NCI-H345 treated with DMSO at 0.1 percent for 48 hours (cell line): ENCODE data around the gene MYO7A.
A peak's percentile ranks its signal among the peaks of the same experiment; 100 is the strongest.

ENCODE experiments used
- DNase-seq: peaks from one replicate; lab custom pipeline; 2025; ENCODE audit not compliant: unreplicated experiment; lab: John Stamatoyannopoulos, UW

The MYO7A gene

DNA sequence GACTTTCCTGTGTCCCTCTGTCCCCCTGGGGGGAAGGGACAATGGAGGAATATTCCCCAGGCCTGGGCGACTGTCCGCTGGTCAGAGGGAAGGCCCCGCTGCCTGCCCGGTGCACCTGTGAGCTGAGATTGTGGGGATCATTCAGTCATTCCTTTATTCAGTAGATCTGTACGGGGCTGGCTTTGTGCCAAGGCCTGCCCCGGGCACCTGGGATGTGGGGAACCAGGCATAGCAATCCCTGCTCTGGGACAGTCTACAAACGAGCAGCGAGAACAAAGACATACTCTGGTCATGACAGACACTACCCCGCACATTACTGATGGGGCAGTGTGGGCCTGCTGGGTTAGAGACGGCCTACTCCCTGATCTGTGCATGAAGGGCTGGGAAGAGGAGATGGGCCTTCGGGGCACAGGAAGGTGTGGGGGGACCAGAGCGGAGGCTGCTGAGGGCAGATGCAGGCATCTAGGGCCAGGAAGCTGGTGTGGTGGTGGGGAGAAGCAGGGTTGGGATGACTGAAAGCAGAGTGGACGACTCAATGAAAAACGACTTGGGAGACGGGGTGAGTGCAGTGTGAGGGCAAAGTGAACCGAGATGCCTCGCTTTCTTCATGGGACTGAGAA lies 1.8 kb upstream of the MYO7A start:
- no peak for DNase-seq

DNA sequence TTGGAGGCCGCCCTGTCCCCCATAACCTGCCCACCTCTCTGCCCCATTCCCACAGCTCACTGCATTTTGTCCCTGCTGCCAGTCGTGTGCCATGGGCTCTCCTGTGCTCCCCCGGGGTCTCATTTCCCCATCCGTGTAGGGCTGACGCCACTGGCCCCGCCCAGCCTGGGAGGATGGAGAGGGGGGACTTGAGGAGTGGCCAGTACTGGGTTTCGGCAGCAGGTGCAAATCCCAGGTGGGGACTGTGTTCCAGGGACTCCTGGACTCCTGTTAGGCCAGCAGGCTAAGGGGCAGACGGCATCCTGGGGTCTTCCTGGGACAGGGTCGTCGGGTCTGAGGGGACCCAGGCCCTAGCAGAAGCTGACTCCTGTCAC lies 1.2 kb upstream of the MYO7A start:
- peak; percentile 31 for DNase-seq

DNA sequence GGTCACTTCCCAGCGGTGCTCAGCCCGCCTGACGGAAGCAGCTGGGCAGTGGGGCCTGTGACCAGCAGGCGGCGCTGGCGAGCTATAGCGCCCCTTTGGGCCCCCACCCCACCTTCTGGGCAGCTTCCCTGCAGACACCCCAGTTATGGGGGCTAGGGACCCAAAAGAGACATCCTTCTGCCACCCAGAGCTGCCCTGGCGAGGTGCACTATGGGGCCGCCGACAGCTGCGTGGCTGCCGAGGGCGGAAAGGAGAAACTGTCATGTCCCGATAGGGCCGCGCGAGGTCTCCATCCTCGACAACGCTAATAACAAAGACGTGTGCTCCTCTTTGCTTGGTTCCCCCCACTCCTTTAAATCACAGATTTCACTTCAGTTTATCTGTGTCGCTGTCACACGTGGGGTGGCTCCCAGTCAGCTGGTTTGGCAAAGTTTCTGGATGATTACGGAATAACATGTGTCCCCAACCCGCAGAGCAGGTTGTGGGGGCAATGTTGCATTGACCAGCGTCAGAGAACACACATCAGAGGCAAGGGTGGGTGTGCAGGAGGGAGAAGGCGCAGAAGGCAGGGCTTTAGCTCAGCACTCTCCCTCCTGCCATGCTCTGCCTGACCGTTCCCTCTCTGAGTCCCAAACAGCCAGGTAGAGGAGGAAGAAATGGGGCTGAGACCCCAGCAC lies 673 bp upstream of the MYO7A start:
- peak; percentile 59 for DNase-seq

DNA sequence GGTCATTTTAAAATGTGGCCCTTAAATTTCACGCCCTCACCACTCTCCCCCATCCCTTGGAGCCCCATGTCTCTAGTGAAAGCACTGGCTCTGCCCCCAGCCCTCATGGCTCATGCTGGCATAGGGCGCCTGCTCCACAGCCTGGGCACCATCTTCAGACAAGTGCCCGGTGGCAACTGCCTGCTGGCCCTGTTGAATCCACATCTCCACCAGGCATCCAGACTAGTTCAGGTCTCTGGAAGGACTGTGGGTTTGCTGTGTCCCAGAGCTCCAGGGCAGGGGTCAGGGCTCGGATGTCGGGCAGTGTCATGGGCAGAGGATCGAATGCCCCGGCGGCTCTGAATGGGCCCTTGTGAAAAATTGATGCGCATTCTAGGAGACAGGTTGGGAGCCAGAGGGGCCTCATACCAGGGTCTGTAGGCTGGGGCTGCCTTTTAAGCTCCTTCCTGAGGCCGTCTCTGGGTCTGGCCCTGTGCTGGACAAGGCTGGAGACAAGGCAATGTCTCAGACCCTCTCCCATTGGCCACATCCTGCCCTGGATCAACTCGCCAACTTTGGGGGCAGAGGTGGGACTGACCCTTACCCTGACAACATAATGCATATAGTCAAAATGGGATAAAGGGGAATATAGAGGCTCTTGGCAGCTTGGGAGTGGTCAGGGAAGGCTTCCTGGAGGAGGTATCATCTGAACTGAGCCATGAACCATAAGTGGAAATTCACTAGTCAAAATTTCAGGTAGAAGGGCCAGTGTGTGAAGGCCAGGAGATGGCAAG lies 1.2 kb downstream of the MYO7A start:
- DNase-seq: no peak

DNA sequence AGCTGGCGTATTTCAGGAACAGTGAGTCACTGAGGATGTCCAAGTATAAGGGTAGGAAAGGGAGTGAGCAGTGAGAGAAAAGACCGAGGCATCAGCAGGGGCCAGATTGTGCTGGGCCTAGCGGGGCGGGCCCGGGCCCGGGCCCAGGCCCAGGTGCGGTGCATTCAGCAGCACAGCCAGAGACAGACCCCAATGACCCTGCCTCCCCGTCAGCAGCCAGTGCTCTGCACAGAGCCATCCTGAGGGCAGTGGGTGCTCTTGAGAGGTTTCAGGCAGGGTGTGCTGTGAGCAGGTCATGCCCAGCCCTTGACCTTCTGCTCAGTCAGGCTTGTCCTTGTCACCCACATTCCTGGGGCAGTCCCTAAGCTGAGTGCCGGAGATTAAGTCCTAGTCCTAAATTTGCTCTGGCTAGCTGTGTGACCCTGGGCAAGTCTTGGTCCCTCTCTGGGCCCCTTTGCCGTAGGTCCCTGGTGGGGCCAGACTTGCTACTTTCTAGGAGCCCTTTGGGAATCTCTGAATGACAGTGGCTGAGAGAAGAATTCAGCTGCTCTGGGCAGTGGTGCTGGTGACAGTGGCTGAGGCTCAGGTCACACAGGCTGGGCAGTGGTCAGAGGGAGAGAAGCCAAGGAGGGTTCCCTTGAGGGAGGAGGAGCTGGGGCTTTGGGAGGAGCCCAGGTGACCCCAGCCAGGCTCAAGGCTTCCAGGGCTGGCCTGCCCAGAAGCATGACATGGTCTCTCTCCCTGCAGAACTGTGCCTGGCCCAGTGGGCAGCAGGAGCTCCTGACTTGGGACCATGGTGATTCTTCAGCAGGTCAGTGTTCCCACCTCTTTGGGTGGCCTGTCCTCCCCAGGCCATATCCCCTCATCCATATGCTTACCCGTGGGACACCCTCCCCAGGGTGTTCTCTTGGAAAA lies 2.1 kb downstream of the MYO7A start:
- no peak for DNase-seq

DNA sequence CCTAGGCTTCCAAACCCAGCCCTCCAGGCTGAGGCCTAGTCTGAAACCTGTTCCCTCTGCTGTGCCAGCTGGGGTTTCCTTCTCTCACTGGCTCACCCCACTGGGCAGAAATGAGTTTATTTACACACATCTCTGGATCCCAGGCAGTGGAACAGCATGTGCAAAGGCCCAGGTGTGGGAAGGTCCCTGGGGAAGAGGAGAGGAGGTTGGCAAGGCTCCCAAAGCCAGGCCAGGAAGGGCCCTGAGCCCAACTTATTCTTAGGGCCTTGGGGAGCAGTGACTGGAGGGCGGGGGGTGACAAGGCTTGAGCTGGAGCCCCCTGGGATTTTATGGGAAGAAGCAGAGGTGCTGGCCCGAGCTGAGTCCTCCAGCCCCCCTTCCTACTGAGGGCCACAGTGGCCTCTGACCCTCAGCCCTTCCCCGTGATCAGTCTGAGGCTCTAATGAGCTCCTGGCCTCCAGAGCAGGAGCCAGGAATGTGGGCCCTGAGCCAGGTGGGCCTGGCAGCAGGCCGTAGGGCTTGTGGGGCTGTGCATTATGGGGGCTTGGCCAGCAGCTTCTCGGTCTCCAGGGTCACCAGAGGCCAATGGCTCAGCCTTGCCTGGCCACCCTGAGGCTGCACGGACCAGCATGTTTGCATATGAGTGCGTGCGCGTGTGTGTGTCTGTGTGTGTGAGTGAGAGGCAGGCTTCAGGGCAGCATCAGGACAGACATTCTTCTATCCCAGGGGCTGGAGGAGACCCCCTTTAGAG lies 2.9 kb downstream of the MYO7A start:
- DNase-seq: no peak

DNA sequence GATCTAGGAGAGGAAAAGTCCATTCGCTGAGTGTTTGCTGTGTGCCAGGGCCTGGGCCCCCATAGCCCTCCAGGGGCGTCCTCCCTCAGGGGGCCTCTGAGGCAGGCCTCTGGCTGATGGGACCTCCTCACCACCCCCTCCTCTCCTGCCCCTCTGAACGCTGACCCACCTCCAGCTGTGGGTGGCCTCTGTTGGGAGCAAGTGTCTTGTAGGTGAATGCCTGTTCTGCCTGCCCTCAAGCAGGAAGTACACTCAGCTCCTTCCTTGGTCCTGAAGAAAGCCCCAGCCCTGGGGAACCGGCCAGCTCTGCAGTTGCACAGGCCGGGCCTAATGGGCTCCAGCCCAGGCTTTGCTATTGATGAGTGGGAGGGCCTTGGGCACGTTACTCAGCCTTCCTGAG lies 3.5 kb downstream of the MYO7A start:
- no peak for DNase-seq

DNA sequence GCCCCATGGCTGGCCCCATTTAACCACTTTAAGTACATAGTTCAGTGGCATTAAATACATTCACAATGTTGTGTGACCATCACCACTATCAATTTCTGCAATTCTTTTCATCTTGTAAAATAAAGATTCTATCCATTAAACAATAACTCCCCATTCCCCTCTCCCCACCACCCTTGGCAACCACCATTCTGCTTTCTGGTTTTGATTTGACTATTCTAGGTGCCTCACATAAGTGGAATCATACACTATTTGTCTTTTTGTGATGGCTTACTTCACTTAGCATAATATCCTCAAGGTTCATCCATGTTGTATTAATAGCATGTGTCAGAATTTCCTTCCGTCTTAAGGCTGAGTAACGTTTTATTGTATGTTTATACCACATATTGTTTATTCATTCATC lies 7.0 kb downstream of the MYO7A start:
- DNase-seq: no peak

DNA sequence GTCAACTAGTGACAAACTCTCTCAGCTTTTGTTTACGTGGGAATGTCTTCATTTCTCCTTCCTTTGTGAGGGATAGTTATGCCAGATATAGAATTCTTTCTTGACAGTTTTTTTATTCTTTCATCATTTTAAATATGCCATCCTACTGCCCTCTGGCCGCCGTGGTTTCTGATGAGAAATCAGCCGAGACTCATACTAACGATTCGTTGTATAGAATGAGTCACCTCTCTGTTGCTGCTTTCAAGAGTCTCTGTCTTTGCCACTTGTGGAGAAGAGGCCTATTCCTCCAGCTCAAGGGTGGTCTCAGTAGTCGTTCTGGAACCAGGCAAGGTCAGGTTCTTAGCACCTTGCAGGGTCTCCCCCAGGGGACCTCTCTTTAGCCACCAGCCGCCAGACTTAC lies 8.0 kb downstream of the MYO7A start:
- DNase-seq: no peak

DNA sequence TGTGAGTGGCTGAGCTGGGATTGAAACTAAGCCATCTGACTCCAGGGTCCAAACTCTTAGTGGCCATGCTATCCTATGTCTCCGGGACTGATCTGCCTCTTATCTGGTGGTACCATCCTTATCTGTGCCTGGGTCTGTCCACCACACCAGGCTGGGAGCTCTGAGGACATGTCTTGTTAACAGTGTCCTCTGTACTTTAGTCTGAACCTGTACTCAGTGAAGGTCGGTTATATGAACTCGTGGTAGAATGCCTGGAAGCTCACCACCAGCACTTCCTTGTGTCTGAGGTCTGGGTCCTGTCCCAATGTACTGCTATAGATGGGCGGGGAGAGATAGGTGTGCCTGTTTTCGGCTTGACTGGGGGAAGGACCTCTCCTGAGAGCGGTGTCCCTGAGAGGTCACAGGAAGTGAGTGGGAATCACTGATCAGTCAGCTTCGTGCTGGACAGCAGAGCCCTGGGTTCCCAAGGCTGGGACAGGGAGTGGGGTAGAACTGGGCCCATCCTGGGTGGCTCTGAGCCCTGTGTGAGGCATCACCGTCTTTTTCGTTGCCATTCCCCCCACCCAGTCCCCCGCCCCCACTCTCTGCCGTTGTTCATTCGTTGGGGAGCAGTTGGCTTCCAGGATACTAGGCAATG lies 8.9 kb downstream of the MYO7A start:
- DNase-seq: no peak

DNA sequence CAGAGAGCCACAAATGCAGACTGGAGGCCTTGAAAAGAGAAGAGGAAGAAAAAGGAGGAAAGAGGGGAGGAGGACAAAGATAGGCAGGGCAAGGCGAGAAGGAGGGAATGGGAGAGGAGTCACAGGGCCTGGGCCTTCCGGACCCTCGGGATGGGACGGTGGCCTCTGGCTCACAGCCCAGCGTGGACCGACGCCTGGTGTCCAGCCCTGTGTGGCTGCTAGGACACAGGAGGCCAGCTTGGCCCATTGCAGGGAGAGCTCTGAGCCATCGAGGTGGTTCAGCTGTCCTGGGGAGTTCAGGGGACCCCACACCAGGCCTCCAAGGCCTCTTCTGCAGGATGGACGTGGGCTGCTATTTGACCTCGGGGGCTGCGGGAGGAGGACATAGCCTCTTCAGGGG lies 9.4 kb downstream of the MYO7A start:
- DNase-seq: no peak

DNA sequence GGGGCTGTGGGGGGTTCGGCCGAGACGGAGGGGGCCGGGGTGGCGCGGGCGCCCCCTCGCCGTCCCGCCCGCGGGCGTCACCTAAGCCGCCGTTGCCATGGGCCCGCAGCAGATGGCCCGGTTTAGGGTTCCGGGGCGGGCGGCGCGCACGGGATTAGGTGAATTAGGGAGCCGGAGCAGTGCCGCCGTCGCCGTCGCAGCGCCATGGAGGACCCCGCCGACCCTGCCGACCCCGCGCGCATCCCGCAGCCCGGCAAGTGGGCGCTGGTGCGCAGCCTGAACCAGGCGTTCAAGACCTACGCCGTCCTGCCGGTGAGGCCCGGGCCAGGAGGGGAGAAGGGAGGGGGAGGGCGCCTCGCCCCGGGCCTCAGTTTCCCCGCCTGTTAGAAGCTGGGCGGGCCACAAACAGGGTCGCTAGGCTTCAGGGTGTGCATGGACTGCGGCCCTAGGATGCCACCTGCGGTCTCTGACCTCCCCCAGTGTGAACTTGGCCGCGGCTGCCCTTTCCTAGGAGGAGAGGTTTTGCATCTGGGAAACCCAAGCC lies 10.1 kb downstream of the MYO7A start:
- no peak for DNase-seq

DNA sequence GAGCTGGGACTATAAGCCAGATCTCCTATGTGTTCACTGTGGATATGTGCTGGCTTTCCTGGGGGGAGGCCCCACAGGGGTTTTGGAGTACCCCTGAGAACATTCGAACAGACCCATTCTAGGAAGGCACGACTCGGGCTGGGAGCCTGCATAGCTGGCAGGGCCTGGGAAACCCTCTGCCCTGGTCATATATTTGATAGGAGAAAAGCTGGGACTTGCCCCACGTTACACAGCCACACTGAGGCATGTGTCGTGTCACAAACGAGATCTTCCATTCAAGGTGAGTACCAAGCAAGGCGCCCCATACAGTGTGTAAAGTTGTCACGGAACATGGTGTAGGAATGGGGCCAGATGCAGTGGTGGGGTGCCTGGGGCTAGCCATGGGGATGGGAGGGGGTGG lies 11.2 kb downstream of the MYO7A start:
- DNase-seq: no peak

DNA sequence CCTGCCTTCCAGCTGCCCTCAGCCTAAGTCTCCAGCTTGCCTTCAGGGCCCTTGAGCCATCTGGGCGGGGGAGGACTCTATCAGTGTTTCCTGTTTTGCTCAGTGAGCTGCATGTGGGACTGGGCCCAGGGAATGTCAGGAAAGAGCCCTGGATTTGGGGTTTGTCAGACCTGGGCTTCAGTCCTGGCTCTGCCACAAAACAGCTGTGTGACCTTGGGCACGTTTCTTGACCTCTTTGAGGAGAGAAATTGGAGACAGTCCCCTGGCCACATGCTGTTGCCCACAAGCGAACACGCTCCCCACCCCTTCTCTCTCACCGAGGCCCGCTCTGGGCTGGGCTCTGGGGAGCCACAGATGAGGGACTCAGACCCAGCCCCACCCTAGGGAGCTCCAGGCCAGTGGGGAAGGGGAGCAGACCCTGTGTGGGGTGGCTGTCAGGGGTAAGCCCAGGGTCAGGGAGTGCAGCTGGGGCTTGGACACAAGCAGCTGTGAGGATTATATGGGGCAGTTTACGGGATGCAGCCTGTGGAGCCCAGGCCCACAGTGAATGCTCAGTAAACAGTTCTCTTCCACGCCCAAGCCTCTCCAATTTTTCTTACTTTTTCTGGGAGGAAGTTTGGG lies 12.3 kb downstream of the MYO7A start:
- DNase-seq: no peak

DNA sequence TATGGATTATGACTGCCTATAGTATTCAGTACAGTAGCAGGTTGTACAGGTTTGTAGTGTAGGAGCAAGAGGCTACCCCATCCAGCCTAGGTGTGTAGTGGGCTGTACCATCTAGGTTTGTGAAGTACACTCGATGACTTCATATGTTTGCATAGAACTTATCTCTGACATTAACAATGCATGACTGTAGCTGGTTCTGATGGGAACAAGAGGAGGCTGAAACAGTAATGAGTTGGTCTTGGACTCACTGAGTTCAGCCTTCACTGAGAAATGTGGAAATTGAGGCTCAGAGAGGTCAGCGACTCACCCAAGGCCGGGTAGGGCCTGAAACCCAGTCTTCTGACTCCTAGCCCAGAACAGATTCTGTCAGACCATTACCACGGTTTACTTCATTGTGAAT lies 13.0 kb downstream of the MYO7A start:
- DNase-seq: peak; percentile 59

DNA sequence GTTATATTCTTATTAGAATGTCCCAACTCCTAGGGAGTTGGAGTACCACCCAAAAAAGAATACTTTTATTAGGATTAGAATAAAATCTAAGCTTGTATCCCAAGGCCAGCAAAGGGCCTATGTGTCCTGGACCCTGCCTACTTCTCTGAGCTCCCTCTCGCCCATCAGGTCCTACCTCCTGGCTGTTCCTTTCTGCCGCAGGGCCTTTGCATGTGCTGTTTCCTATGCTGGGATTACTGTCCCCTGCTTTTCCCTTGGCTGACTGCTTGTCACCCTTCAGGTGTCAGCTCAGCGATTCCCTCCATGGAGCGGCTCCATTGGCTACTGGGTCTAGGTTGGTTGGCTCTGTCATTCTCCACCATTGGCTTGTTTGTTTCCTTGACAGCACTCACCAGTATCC lies 13.4 kb downstream of the MYO7A start:
- DNase-seq: no peak

DNA sequence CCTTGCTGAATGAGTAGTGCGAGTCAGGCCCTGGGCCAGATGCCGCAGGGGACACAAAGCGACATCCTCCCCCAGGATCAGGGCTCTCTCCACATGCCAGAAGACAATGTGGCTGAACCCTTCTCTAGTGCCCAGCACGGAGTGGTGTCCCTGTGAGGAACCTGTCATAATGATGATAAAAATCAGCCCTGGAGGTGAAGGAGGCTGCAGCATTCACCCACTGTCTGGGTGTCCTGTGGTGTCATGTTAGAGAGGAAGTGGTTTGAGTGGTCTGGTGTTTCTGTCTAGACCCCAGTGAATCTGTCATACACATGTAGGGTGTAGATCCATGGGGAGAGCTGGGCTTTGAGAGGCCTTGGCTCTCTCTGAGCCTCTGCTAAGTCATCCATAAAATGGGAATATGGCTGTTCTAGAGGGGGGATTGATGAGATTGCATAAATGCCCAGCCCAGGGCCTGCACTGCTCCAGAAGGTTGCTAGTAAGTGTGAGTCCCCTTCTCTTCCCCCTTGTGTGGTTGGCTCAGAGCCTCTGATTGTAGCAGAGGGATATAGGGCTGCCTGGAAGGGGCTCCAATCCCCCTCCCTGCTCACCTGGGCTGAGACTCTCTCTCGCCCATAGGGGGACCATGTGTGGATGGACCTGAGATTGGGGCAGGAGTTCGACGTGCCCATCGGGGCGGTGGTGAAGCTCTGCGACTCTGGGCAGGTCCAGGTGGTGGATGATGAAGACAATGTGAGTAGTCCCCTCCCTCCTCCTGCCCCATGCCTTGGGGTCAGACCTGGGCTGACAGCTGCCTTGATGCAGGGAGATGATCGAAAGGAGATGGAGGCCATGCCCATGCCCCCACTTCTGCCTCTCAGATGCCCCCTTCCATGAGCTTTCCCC lies 14.3 kb downstream of the MYO7A start:
- no peak for DNase-seq

DNA sequence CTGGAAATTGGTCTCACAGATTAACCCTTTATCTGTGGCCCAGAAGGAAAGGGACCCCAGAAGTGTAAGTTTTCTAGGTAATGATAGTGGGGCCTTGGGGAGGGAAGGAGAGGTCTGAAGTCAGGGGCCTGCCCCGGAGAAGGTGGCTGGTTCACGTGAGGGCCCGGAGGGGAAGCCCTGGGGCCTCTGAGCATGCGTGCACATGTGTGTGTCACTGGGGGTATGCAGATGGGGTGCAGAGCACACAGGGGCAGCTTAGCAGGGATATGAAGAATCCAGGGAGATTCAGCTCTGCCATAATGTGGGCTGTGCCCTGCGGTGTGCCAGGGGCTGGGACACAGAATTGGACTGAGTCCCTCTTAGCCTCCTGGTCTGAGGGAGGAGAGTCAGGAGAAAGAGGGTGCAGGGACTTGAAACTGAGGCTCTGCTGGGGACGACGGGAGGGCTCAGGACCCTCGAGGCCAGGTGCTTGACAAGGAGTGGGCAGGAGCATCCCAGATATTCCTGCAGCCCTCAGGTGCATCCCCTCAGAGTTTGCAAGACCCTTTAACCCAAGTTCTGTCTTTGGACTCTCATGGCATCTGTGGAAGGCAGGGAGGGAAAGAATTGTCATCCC lies 15.5 kb downstream of the MYO7A start:
- DNase-seq: no peak
